Esophagus muscularis mucosa (tissue), 4 donors: ENCODE data around the gene PABPN1.

Experiments used
- EP300 ChIP-seq: sonication (generic); formaldehyde crosslinking; IDR thresholded peaks from one replicate; pipeline ENCODE4 v1.6.1; 2017; ENCODE audit warnings: antibody characterized with exemption
- POLR2A ChIP-seq: fragments of 450-650 bp; IDR thresholded peaks from one replicate; pipeline ENCODE4 v1.6.1; 2017; ENCODE audit warnings: antibody characterized with exemption, moderate library complexity, mild to moderate bottlenecking, low read depth
- POLR2AphosphoS5 ChIP-seq, 2 donors: sonication (generic); formaldehyde crosslinking; IDR thresholded peaks; one replicate each; pipeline ENCODE4 v1.6.1; 2017; ENCODE audit warnings: antibody characterized with exemption in 2 of 2
- TF ChIP-seq, protein P1 (sequence below), 3 experiments: fragments of 200-600 bp in 2 of 3; fragments of 450-650 bp in 1 of 3; sonication (generic) in 2 of 3; IDR thresholded peaks; one replicate each; pipeline ENCODE4 v1.5.1; 2017 to 2019; ENCODE audit warnings: antibody characterized with exemption in 3 of 3, mild to moderate bottlenecking in 2 of 3, moderate library complexity in 1 of 3

DNA sequence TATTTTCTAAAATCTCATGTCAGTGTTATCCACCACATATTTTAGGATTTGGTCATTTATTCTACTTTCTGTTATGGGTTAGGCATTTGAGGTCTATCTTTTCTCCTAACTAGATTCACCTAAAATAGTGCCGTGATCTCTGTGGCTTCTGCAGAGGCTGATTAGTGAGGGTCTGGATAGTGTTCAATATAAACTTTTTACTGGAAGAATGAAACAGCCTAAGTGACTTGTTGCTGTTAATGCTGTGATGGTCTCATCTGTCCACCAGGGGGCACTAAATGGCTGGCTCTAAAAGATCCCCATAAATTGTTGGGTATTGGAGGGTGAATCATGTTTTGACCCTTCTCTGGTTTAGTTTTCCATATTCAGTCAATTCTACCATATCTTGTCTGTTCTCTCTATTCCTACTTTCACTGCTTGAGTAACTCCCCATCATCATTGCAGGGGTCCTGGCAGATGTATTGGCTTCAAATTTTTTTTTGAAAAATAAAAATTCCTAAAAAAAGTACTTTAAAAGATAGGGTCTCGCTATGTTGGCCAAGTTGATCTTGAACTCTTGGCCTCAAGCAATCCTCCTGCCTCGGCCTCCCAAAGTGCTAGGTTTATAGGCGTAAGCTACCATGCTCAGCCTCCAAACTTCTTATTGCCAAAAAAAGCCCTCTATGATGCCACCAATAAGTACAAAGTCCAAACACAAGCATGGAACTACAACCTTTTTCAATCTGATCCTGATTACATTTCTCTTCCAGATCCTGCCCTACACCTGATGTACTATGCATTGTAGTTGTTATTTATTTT, 6.9 kb downstream of the PABPN1 start:
- TF ChIP-seq, protein P1, sequence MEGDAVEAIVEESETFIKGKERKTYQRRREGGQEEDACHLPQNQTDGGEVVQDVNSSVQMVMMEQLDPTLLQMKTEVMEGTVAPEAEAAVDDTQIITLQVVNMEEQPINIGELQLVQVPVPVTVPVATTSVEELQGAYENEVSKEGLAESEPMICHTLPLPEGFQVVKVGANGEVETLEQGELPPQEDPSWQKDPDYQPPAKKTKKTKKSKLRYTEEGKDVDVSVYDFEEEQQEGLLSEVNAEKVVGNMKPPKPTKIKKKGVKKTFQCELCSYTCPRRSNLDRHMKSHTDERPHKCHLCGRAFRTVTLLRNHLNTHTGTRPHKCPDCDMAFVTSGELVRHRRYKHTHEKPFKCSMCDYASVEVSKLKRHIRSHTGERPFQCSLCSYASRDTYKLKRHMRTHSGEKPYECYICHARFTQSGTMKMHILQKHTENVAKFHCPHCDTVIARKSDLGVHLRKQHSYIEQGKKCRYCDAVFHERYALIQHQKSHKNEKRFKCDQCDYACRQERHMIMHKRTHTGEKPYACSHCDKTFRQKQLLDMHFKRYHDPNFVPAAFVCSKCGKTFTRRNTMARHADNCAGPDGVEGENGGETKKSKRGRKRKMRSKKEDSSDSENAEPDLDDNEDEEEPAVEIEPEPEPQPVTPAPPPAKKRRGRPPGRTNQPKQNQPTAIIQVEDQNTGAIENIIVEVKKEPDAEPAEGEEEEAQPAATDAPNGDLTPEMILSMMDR (IDR thresholded peaks at IDR 0.05) = peak; percentile 83 to 85 (median 84)
- TF ChIP-seq EP300 (no peak), POLR2A (no peak), POLR2AphosphoS5 (IDR thresholded peaks at IDR 0.05) (no peak)
